ENCODE data around the gene MMP20.

DNA sequence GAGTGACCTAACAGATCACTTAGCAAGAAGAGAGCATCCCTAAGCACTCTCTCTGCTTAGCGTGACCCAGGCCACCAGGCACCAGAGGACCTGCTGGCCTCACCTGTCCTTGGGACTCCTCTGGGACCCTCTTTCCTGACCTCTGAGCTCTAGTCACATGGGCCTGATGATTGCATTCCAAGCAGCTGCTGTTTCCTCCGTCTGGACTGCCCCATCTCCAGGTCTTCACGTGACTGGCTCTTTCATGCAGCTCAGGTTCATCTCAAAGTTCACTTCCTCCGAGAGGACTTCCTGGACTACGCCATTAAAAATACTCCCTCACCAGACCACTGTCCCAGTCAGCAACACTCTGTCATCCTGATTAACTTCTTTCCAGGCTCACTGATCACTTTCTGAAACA, 2.9 kb downstream of the MMP20 start:
- TF ChIP-seq, protein P1, sequence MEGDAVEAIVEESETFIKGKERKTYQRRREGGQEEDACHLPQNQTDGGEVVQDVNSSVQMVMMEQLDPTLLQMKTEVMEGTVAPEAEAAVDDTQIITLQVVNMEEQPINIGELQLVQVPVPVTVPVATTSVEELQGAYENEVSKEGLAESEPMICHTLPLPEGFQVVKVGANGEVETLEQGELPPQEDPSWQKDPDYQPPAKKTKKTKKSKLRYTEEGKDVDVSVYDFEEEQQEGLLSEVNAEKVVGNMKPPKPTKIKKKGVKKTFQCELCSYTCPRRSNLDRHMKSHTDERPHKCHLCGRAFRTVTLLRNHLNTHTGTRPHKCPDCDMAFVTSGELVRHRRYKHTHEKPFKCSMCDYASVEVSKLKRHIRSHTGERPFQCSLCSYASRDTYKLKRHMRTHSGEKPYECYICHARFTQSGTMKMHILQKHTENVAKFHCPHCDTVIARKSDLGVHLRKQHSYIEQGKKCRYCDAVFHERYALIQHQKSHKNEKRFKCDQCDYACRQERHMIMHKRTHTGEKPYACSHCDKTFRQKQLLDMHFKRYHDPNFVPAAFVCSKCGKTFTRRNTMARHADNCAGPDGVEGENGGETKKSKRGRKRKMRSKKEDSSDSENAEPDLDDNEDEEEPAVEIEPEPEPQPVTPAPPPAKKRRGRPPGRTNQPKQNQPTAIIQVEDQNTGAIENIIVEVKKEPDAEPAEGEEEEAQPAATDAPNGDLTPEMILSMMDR (IDR thresholded peaks at IDR 0.05), result no peak
- no peak for TF ChIP-seq POLR2A (IDR thresholded peaks at IDR 0.05)
